GM13977 (cell line): ENCODE results near the gene ADAMTS8.

Experiments
- DNase-seq: peaks from one replicate; pipeline ENCODE4 v3.0.0; 2012; ENCODE audit warnings: low spot score
- in situ Hi-C: fragments of 300-500 bp; cut with MboI; formaldehyde crosslinking; loops from one replicate; pipeline ENCODE4 v1.12.0; 2022; ENCODE audit warnings: low sequenced_read_pairs, low pct_unique_long_range_greater_than_20kb, mixed read lengths, inconsistent platforms; ENCODE audit not compliant: unreplicated experiment
- TF ChIP-seq, protein P1 (sequence below): IDR thresholded peaks from 2 replicates; pipeline ENCODE4 v1.5.1; 2012; ENCODE audit warnings: mild to moderate bottlenecking, control low read depth; ENCODE audit not compliant: insufficient read depth; ENCODE audit errors: extremely low read depth, missing control alignments

Gene ADAMTS8

DNA sequence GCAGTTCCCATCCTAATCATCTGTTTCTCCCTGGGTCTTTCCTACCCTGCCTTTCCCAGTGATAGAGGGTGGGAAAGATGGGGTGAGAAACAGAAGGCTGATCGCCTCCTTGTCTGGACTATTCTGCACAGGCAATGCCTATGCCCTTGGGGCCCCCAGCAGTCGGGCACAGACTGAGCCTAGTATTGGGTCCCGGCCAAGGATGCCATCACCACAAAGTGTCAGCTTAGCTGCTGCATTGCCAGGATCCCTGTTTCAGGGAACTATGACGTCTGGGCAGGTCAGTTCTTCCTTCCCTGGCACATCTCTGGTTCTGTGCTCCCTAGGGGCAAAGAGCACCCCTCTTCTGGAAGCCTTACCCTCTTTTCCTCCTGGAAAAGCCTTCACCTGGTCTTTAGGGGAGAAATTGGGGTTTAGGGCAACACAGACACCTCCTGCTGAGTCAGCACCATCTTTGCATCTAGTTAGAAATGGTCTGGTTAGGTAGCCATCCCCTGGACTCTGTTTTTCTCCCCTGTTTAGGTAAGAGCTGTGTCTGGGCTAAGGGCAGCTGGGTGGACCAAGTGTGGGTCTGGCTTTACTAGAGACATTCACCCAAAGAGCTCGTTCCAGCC lies 2.1 kb downstream of the ADAMTS8 start:
- no peak for DNase-seq
- TF ChIP-seq, protein P1, sequence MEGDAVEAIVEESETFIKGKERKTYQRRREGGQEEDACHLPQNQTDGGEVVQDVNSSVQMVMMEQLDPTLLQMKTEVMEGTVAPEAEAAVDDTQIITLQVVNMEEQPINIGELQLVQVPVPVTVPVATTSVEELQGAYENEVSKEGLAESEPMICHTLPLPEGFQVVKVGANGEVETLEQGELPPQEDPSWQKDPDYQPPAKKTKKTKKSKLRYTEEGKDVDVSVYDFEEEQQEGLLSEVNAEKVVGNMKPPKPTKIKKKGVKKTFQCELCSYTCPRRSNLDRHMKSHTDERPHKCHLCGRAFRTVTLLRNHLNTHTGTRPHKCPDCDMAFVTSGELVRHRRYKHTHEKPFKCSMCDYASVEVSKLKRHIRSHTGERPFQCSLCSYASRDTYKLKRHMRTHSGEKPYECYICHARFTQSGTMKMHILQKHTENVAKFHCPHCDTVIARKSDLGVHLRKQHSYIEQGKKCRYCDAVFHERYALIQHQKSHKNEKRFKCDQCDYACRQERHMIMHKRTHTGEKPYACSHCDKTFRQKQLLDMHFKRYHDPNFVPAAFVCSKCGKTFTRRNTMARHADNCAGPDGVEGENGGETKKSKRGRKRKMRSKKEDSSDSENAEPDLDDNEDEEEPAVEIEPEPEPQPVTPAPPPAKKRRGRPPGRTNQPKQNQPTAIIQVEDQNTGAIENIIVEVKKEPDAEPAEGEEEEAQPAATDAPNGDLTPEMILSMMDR, result no peak
- in situ Hi-C loops, result no loop called here

DNA sequence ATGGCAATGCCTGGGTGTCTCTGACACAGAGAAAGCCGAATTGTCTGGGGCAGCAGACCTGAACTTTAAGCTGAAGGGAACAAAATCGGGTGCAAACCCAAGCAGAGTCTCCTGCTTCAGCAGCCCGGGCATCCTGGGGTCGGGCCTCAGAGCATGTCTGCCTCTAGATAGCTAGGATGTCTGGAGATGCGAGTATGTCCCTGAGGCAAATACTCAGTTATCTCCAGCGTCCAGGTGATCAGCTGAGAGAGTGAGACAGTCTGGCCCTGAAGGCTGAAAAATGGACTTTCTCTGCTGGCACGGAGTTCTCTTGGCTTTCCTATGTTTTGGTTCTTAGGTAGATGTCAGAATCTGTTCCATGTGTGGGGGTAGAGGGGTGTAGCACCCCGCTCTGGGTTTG lies 3.3 kb downstream of the ADAMTS8 start:
- TF ChIP-seq, protein P1, result no peak
- in situ Hi-C loops, result no loop called here
- no peak for DNase-seq

GRCh38 chr11:130424613-130425140 lies 3.7 kb downstream of the ADAMTS8 start:
- no peak for DNase-seq
- in situ Hi-C loops, result loop anchor here (25.0 kb wide), 1 partner anchor 212 kb away; no protein-coding TSS in a partner anchor
- TF ChIP-seq, protein P1, result no peak

- TF ChIP-seq, protein P1, result no peak
- no peak for DNase-seq
- in situ Hi-C loops, result loop anchor here (25.0 kb wide), 1 partner anchor 211 kb away; no protein-coding TSS in a partner anchor
Measured at GRCh38 chr11:130423541-130424142, 4.8 kb downstream of the ADAMTS8 start.

DNA sequence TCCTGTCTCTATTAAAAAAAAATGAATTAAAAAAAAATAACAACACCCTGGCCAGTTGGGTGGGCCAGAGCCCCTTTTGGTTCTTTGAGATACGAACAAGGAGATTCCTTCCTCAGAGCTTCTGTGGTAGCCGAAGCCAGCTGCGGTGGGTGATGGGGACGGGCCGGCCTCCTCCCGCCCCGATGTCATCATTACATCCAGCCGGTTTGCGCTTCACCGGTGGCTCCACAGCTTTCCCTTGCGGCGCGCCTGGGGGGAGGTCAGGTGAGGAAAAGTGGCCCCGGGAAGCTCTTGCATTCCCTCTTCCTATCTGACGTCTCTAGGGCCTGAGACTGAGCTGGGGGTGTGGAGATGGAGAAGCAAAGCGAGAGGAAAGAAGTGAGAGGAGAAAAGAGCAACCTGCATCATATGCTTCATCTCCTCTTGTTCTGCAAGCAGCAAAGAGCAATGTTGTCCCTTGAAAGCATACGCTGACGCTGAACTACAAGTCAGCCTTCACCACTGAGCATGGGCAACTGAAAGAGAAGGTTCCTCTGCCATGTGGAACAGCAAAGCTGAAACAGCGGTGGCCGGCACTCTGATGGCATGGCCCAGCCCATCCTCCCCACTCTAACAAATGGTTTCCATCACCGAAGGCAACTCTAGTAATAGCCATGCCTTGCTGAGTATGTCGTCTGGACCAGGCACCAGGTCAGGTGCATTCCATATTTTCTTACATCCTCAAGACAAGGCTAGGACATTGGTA lies 6.0 kb downstream of the ADAMTS8 start:
- in situ Hi-C loops, result loop anchor here (25.0 kb wide), 1 partner anchor 210 kb away; no protein-coding TSS in a partner anchor
- no peak for DNase-seq
- TF ChIP-seq, protein P1, result no peak

DNA sequence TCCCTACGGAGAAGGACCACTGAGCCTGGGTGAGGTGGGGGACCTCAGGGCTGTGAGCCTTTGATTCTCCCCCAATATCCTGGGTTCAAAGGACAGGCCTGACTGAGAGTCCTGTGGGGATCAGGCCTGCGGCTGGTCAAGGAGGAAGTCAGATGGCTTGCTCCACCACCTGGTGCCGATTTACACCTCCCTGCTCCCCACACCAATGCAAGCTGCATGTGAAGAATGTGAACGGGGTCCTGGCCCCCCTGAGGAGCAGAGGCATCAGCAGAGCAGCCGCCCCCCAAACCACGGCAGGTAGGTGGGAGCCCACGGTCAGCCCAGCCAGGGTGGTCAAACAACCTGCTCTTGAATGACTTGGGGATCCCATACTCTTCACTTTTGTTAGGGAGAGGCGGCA lies 6.7 kb downstream of the ADAMTS8 start:
- in situ Hi-C loops, result loop anchor here (25.0 kb wide), 1 partner anchor 209 kb away; no protein-coding TSS in a partner anchor
- TF ChIP-seq, protein P1, result no peak
- DNase-seq, result no peak
